Naive B cell (primary cell): Measurements from ENCODE around the gene RGS6. TPM values are rescaled to one million over a fixed set of nuclear protein-coding genes. Genes with fewer than 3 reads are reported as not detected.

Source experiments
- ATAC-seq, 2 donors: fragments of 150-1000 bp; cut with Tn5 transposase; 2 replicates each; pipeline ENCODE4 v1.10.0; 2021; ENCODE audit warnings: low read depth in 2 of 2, mild to moderate bottlenecking in 2 of 2, moderate library complexity in 2 of 2
- DNase-seq: peaks from one replicate; pipeline ENCODE4 v3.0.0; 2022
- H3K27ac Mint-ChIP-seq, 6 donors: one replicate each; pipeline ENCODE4 v1.8.0; 2020 to 2022; ENCODE audit warnings: mild to moderate bottlenecking in 6 of 6, mixed read lengths in 6 of 6, moderate library complexity in 5 of 6, inconsistent platforms in 2 of 6
- H3K27me3 Mint-ChIP-seq, 3 donors: one replicate each; pipeline ENCODE4 v1.8.0; 2021 to 2022; ENCODE audit warnings: mixed read lengths in 3 of 3, mild to moderate bottlenecking in 1 of 3
- H3K36me3 Mint-ChIP-seq, 2 donors: one replicate each; pipeline ENCODE4 v1.8.0; 2020 to 2022; ENCODE audit warnings: mixed read lengths in 2 of 2, inconsistent platforms in 1 of 2, mild to moderate bottlenecking in 1 of 2
- H3K4me1 Mint-ChIP-seq, 3 donors: one replicate each; pipeline ENCODE4 v1.8.0; 2020 to 2022; ENCODE audit warnings: mixed read lengths in 3 of 3, inconsistent platforms in 1 of 3, mild to moderate bottlenecking in 1 of 3, moderate library complexity in 1 of 3
- H3K4me3 Mint-ChIP-seq, 8 donors: one replicate each; pipeline ENCODE4 v1.8.0; 2020 to 2022; ENCODE audit warnings: mild to moderate bottlenecking in 8 of 8, mixed read lengths in 8 of 8, moderate library complexity in 8 of 8, inconsistent platforms in 2 of 8
- H3K9me3 Mint-ChIP-seq, 7 donors: one replicate each; pipeline ENCODE4 v1.8.0; 2020 to 2022; ENCODE audit warnings: mixed read lengths in 7 of 7, mild to moderate bottlenecking in 5 of 7, inconsistent platforms in 2 of 7, moderate library complexity in 1 of 7
- polyA plus RNA-seq, 6 donors: library from polyadenylated mRNA; unstranded; fragments of 300-500 nt; fragmentation: Illumina TruSeq; gene quantifications; one replicate each; pipeline ENCODE4 v1.2.3, GENCODE V29; 2021; ENCODE audit warnings: low read depth in 6 of 6

The RGS6 gene
- polyA plus RNA-seq, 6 donors from 2014 or later, result 0.06 to 0.28 (median 0.20) TPM; not detected in 2

DNA sequence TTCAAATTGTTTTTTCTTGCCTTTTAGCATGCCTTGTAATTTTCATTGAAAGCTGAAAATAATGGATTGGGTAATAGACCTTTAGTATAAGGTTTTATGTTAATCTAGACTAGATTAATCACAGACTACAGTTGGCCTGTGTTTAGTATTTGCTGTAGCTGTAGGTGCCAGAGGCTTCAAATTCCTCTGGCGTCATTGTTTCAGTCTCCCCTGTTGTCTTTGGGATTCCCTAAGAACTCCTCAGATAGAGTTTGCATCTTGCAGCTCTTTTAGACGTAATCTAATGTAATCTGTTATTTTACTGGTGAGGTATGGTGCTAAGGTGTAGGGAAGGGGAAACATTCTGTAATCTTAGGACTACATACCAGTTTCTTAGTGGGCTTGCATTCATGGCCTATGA is 113.0 kb downstream of the RGS6 start:
- Mint-ChIP-seq H3K9me3 (peaks cover 6 to 28% (median 13%) of the 10 kb centered on the region in 7 donors), H3K4me3 (no peak overlapping the region), H3K27ac (no peak overlapping the region), H3K27me3 (peaks cover 33 to 46% (median 42%) of the 10 kb centered on the region in 3 donors), H3K36me3 (peaks cover 4 to 21% of the 10 kb centered on the region in 2 donors), H3K4me1 (no peaks in the 10 kb centered on the region)
- ATAC-seq, result no peak
- DNase-seq, result no peak

DNA sequence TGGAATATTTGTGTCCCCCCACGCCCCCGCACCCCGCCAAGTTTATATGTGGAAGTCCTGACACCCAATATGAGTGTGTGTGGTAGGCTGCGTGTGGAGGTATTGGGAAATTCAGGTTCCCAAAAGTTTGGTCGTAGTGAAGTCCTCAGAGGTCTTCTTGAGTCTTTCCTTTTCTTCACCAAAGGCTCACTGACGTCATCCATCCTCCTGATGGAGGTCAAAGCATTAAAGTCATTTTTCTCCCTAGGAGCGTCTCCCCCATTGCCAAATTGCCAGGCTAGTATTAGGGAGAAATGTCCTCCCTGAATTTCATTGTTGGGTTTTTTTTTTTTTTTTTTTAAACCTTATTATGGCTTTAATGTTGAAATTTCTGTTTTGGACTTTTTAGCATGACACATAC is 113.7 kb downstream of the RGS6 start:
- no peak overlapping the region for H3K27ac Mint-ChIP-seq

DNA sequence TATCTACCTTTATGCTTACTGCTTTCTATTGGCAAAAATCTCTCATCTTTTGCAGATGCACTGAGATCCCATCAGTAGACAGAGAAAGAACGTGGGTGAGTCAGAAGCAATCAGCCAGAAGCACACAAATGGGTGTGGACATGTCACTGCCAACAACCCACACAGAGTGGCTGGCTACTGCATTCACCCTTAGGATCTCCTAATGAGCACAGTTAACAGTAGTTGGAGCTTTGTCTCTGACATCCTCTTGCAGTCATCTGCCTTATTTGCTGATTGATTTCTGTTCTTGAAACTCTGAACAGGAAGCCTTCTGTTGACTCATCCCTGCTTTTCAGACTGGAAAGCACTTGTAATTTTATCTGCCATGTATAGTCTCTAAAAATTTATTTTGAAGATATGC is 117.2 kb downstream of the RGS6 start:
- Mint-ChIP-seq H3K27ac (no peak overlapping the region), H3K27me3 (peaks cover 36 to 49% (median 45%) of the 10 kb centered on the region in 3 donors), H3K4me3 (no peak overlapping the region), H3K9me3 (peaks cover 0 to under 1% (median 0%) of the 10 kb centered on the region in 7 donors), H3K4me1 (no peaks in the 10 kb centered on the region), H3K36me3 (no peaks in the 10 kb centered on the region)
- DNase-seq (no peak), ATAC-seq (no peak)

More for the DNA sequence above, 113.7 kb downstream of the RGS6 start:
- ATAC-seq, result no peak
- Mint-ChIP-seq H3K27me3 (peaks cover 34 to 46% (median 37%) of the 10 kb centered on the region in 3 donors), H3K36me3 (peaks cover 0 to 15% of the 10 kb centered on the region in 2 donors), H3K4me1 (no peaks in the 10 kb centered on the region), H3K9me3 (peaks cover 1 to 22% (median 8%) of the 10 kb centered on the region in 7 donors), H3K4me3 (no peak overlapping the region)
- DNase-seq, result no peak

- Mint-ChIP-seq H3K9me3 (no peaks in the 10 kb centered on the region), H3K4me1 (no peaks in the 10 kb centered on the region), H3K27ac (no peak overlapping the region), H3K4me3 (no peak overlapping the region), H3K36me3 (no peaks in the 10 kb centered on the region), H3K27me3 (peaks cover 25 to 42% (median 39%) of the 10 kb centered on the region in 3 donors)
- DNase-seq, result no peak
- no peak for ATAC-seq
These were observed 120.1 kb downstream of the RGS6 start for GRCh38 chr14:72052356-72052755.

GRCh38 chr14:72053651-72054050 is 121.4 kb downstream of the RGS6 start:
- Mint-ChIP-seq H3K27me3 (peaks cover 25 to 42% (median 39%) of the 10 kb centered on the region in 3 donors), H3K27ac (no peak overlapping the region), H3K4me3 (no peak overlapping the region), H3K36me3 (no peaks in the 10 kb centered on the region), H3K4me1 (no peaks in the 10 kb centered on the region), H3K9me3 (no peaks in the 10 kb centered on the region)
- DNase-seq, result no peak
- no peak for ATAC-seq

DNA sequence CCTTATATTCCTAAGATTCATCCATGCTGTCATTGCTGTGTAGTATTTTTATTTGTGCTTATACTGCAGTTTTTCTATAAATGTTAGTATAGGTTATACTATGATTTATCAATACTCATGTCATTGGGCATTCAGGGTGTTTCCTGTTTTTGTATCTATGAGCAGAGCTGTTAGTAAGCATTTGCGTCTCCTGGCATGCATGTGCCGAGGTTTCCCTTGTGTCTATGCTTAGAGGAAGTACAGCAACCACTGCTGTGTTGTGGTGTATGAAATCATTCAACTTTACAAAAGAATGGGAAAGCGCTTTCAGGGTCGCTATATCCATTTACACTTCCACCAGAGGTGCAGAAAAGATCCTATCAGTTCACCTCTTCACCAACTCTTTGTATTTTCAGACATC is 122.7 kb downstream of the RGS6 start:
- no peak for DNase-seq
- no peaks in the 10 kb centered on the region for H3K9me3 Mint-ChIP-seq
- H3K27me3 Mint-ChIP-seq, result peaks cover 16 to 33% (median 31%) of the 10 kb centered on the region in 3 donors
- ATAC-seq, result no peak
- no peaks in the 10 kb centered on the region for H3K36me3 Mint-ChIP-seq
- H3K4me1 Mint-ChIP-seq, result no peaks in the 10 kb centered on the region
- H3K27ac Mint-ChIP-seq, result no peak overlapping the region
- H3K4me3 Mint-ChIP-seq, result no peak overlapping the region

DNA sequence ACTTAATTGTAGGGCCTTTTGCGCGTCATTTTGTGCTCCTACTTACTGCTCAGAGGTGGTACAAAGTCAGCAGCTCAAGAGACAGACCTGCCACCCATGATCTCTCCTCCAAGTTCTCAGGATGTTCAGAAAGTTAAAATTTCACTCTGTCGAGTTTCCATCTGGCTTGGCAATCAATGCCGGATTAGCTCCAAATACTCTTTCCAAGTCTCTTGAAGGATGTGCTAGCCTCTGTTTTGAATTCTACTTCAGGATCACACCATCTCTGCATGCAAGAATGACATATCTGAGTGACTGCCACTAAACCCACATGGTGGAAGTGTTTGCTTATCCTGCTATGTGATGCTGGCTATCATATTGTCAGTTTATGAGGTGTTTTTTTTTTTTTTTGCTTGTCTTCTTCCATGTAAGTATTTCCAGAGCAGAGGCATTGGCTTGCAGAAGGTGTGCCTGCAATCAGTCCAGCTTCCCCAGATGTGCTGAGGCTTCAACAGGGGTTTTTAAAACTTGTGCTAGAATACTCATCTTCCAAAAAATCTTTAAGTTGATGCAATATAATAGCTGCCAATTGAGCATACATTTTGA is 125.6 kb downstream of the RGS6 start:
- DNase-seq (no peak), ATAC-seq (no peak)
- no peak overlapping the region for H3K4me3 Mint-ChIP-seq
- no peak overlapping the region for H3K27ac Mint-ChIP-seq
- peaks cover 16 to 22% (median 19%) of the 10 kb centered on the region in 3 donors for H3K27me3 Mint-ChIP-seq
- H3K36me3 Mint-ChIP-seq, result no peaks in the 10 kb centered on the region
- H3K9me3 Mint-ChIP-seq, result no peaks in the 10 kb centered on the region
- no peaks in the 10 kb centered on the region for H3K4me1 Mint-ChIP-seq

DNA sequence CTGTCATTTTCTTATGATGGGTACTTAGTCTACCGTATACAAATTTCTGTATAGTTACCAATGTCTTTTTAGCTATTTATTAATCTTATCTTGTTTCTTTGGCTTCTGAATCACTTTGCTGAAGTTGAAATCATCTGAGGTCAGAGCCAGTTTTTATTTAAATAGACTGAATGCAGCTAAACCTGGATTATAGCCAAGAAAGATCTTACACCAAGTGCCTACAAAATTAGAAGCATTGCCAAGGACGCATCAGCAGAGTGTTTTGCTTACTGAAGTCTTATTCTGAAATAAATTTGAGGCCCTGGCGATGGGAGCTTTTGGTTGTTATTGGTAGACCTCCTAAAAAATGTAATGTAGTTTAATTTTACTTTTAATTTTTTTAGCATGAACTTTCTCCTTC is 128.2 kb downstream of the RGS6 start:
- no peak overlapping the region for H3K27ac Mint-ChIP-seq
- no peaks in the 10 kb centered on the region for H3K4me1 Mint-ChIP-seq
- no peaks in the 10 kb centered on the region for H3K36me3 Mint-ChIP-seq
- ATAC-seq, result no peak
- no peaks in the 10 kb centered on the region for H3K9me3 Mint-ChIP-seq
- DNase-seq, result no peak
- peaks cover 8 to 21% (median 13%) of the 10 kb centered on the region in 3 donors for H3K27me3 Mint-ChIP-seq
- no peak overlapping the region for H3K4me3 Mint-ChIP-seq

- DNase-seq, result no peak
- Mint-ChIP-seq H3K27me3 (peaks cover 8 to 21% (median 13%) of the 10 kb centered on the region in 3 donors), H3K9me3 (no peaks in the 10 kb centered on the region), H3K4me3 (no peak overlapping the region), H3K36me3 (no peaks in the 10 kb centered on the region), H3K27ac (no peak overlapping the region), H3K4me1 (no peaks in the 10 kb centered on the region)
- no peak for ATAC-seq
These were observed 128.7 kb downstream of the RGS6 start for GRCh38 chr14:72060917-72061316.

GRCh38 chr14:72061718-72062117 is 129.5 kb downstream of the RGS6 start:
- Mint-ChIP-seq H3K4me3 (no peak overlapping the region), H3K27me3 (peaks cover 8 to 21% (median 13%) of the 10 kb centered on the region in 3 donors), H3K36me3 (no peaks in the 10 kb centered on the region), H3K4me1 (no peaks in the 10 kb centered on the region), H3K27ac (no peak overlapping the region), H3K9me3 (no peaks in the 10 kb centered on the region)
- DNase-seq, result no peak
- ATAC-seq, result no peak

DNA sequence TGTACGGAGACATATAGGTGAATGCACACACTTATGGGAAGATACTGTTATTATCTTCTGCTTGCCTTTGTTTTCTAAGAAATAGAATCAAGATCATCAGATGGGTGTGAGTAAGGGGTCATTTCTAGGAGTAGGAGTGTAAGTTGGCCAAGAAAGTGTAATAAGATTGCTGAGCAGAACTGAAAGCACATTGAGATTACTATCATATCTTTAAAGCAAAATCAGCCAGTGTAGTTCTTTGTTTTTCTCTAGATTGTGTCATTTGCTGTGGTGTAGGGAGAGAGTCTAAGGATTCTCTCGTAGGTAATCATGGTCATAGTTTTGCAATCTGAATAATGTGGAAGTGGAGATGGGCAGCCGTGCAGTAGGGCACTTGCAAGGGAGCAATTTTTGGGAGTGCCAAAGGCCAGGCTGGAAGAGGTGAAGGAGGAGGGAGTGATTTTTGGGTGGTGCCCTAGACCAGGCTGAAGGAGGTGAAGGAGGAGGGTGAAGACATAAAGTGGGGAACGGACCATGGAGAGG is 131.6 kb downstream of the RGS6 start:
- H3K4me1 Mint-ChIP-seq, result no peaks in the 10 kb centered on the region
- no peak overlapping the region for H3K4me3 Mint-ChIP-seq
- peak overlapping the region in 3 of 6 donors; percentile 0 to 19 (median 16) for H3K27ac Mint-ChIP-seq
- H3K36me3 Mint-ChIP-seq, result no peaks in the 10 kb centered on the region
- DNase-seq (no peak), ATAC-seq (no peak)
- no peaks in the 10 kb centered on the region for H3K9me3 Mint-ChIP-seq
- H3K27me3 Mint-ChIP-seq, result peaks cover 8 to 26% (median 15%) of the 10 kb centered on the region in 3 donors

- no peak overlapping the region for H3K27ac Mint-ChIP-seq
- H3K4me1 Mint-ChIP-seq, result no peaks in the 10 kb centered on the region
- H3K4me3 Mint-ChIP-seq, result no peak overlapping the region
- DNase-seq (no peak), ATAC-seq (no peak)
- peaks cover 8 to 26% (median 15%) of the 10 kb centered on the region in 3 donors for H3K27me3 Mint-ChIP-seq
- no peaks in the 10 kb centered on the region for H3K36me3 Mint-ChIP-seq
- H3K9me3 Mint-ChIP-seq, result no peaks in the 10 kb centered on the region
These were observed 132.3 kb downstream of the RGS6 start for GRCh38 chr14:72064501-72064900.

DNA sequence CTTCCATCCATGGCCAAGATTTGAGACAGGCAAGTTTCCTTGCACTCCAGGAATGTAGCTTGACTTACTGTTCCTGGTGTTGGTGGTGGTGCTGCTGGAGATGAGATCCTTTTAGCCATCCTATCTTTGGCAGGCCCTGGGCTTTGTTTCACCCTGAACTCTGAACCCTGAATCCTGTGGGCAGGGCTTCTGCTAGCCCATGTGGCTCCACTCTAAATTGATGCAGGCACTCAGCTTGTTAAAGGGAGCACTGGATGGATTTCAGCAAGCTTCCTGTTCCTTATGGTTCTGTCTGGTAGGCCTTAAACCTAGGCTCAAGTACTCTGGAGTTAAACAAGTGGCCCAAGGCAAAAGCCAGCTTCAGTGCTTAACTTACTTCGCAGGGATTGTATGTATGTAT is 138.2 kb downstream of the RGS6 start:
- H3K4me1 Mint-ChIP-seq, result no peaks in the 10 kb centered on the region
- no peak overlapping the region for H3K4me3 Mint-ChIP-seq
- H3K27ac Mint-ChIP-seq, result no peak overlapping the region
- peaks cover 5 to 9% (median 8%) of the 10 kb centered on the region in 3 donors for H3K27me3 Mint-ChIP-seq
- no peak for ATAC-seq
- DNase-seq, result no peak
- H3K9me3 Mint-ChIP-seq, result no peaks in the 10 kb centered on the region
- H3K36me3 Mint-ChIP-seq, result no peaks in the 10 kb centered on the region

GRCh38 chr14:72075649-72076334 is 143.6 kb downstream of the RGS6 start:
- Mint-ChIP-seq H3K4me1 (no peaks in the 10 kb centered on the region), H3K27ac (peak overlapping the region in 2 of 6 donors; percentile 25 to 47)

More at GRCh38 chr14:72075649-72076334, 143.6 kb downstream of the RGS6 start:
- H3K36me3 Mint-ChIP-seq, result no peaks in the 10 kb centered on the region
- no peak overlapping the region for H3K4me3 Mint-ChIP-seq
- ATAC-seq (no peak), DNase-seq (no peak)
- H3K9me3 Mint-ChIP-seq, result no peaks in the 10 kb centered on the region
- H3K27me3 Mint-ChIP-seq, result peaks cover 8 to 27% (median 14%) of the 10 kb centered on the region in 3 donors
